ENCODE data around the gene ALG8.

ALG8 gene

GRCh38 chr11:78156127-78156844 lies 16.9 kb upstream of the ALG8 start:
- no peak overlapping the region for H3K4me3 ChIP-seq (ENCODE audit: low read depth in 1 of 2, low read length in 2 of 2)
- H3K27ac ChIP-seq (ENCODE audit: low read length) = no peak overlapping the region
- no peaks in the 10 kb centered on the region for H3K36me3 ChIP-seq (ENCODE audit: control insufficient read depth in 1 of 2, insufficient read depth in 2 of 2, low read length in 2 of 2)
- H3K27me3 ChIP-seq (ENCODE audit: low read depth, low read length) = no peaks in the 10 kb centered on the region
- H3K9me3 ChIP-seq (ENCODE audit: control insufficient read depth in 1 of 2, low read length in 2 of 2) = no peaks in the 10 kb centered on the region
- H3K4me1 ChIP-seq (ENCODE audit: control insufficient read depth in 1 of 2, insufficient read depth in 2 of 2, low read length in 2 of 2) = peaks cover 0 to 25% of the 10 kb centered on the region in 2 donors

- no peaks in the 10 kb centered on the region for H3K27me3 ChIP-seq (ENCODE audit: low read depth, low read length)
- peaks cover 0 to 6% of the 10 kb centered on the region in 2 donors for H3K4me1 ChIP-seq (ENCODE audit: control insufficient read depth in 1 of 2, insufficient read depth in 2 of 2, low read length in 2 of 2)
- no peak overlapping the region for H3K27ac ChIP-seq (ENCODE audit: low read length)
- H3K4me3 ChIP-seq (ENCODE audit: low read depth in 1 of 2, low read length in 2 of 2) = no peak overlapping the region
- no peaks in the 10 kb centered on the region for H3K9me3 ChIP-seq (ENCODE audit: control insufficient read depth in 1 of 2, low read length in 2 of 2)
- H3K36me3 ChIP-seq (ENCODE audit: control insufficient read depth in 1 of 2, insufficient read depth in 2 of 2, low read length in 2 of 2) = no peaks in the 10 kb centered on the region
Observed at GRCh38 chr11:78151804-78152203, 12.4 kb upstream of the ALG8 start.

GRCh38 chr11:78150754-78151153 lies 11.3 kb upstream of the ALG8 start:
- Histone ChIP-seq H3K9me3 (ENCODE audit: control insufficient read depth in 1 of 2, low read length in 2 of 2) (no peaks in the 10 kb centered on the region), H3K27ac (ENCODE audit: low read length) (no peak overlapping the region)

GRCh38 chr11:78150346-78150745 lies 10.9 kb upstream of the ALG8 start:
- no peaks in the 10 kb centered on the region for H3K27me3 ChIP-seq (ENCODE audit: low read depth, low read length)
- H3K4me1 ChIP-seq (ENCODE audit: control insufficient read depth in 1 of 2, insufficient read depth in 2 of 2, low read length in 2 of 2) = peaks cover 0 to 8% of the 10 kb centered on the region in 2 donors
- H3K4me3 ChIP-seq (ENCODE audit: low read depth in 1 of 2, low read length in 2 of 2) = no peak overlapping the region
- no peak overlapping the region for H3K27ac ChIP-seq (ENCODE audit: low read length)
- no peaks in the 10 kb centered on the region for H3K9me3 ChIP-seq (ENCODE audit: control insufficient read depth in 1 of 2, low read length in 2 of 2)
- H3K36me3 ChIP-seq (ENCODE audit: control insufficient read depth in 1 of 2, insufficient read depth in 2 of 2, low read length in 2 of 2) = no peaks in the 10 kb centered on the region

More at GRCh38 chr11:78150754-78151153, 11.3 kb upstream of the ALG8 start:
- Histone ChIP-seq H3K27me3 (ENCODE audit: low read depth, low read length) (no peaks in the 10 kb centered on the region), H3K4me1 (ENCODE audit: control insufficient read depth in 1 of 2, insufficient read depth in 2 of 2, low read length in 2 of 2) (peaks cover 0 to 8% of the 10 kb centered on the region in 2 donors), H3K4me3 (ENCODE audit: low read depth in 1 of 2, low read length in 2 of 2) (no peak overlapping the region), H3K36me3 (ENCODE audit: control insufficient read depth in 1 of 2, insufficient read depth in 2 of 2, low read length in 2 of 2) (no peaks in the 10 kb centered on the region)

GRCh38 chr11:78149646-78150045 lies 10.2 kb upstream of the ALG8 start:
- Histone ChIP-seq H3K27ac (ENCODE audit: low read length) (no peak overlapping the region), H3K9me3 (ENCODE audit: control insufficient read depth in 1 of 2, low read length in 2 of 2) (no peaks in the 10 kb centered on the region), H3K4me3 (ENCODE audit: low read depth in 1 of 2, low read length in 2 of 2) (no peak overlapping the region), H3K4me1 (ENCODE audit: control insufficient read depth in 1 of 2, insufficient read depth in 2 of 2, low read length in 2 of 2) (peaks cover 0 to 8% of the 10 kb centered on the region in 2 donors), H3K36me3 (ENCODE audit: control insufficient read depth in 1 of 2, insufficient read depth in 2 of 2, low read length in 2 of 2) (no peaks in the 10 kb centered on the region), H3K27me3 (ENCODE audit: low read depth, low read length) (no peaks in the 10 kb centered on the region)

GRCh38 chr11:78147807-78148206 lies 8.4 kb upstream of the ALG8 start:
- Histone ChIP-seq H3K27me3 (ENCODE audit: low read depth, low read length) (no peaks in the 10 kb centered on the region), H3K4me1 (ENCODE audit: control insufficient read depth in 1 of 2, insufficient read depth in 2 of 2, low read length in 2 of 2) (peaks cover 0 to 8% of the 10 kb centered on the region in 2 donors), H3K4me3 (ENCODE audit: low read depth in 1 of 2, low read length in 2 of 2) (no peak overlapping the region), H3K36me3 (ENCODE audit: control insufficient read depth in 1 of 2, insufficient read depth in 2 of 2, low read length in 2 of 2) (no peaks in the 10 kb centered on the region), H3K27ac (ENCODE audit: low read length) (no peak overlapping the region), H3K9me3 (ENCODE audit: control insufficient read depth in 1 of 2, low read length in 2 of 2) (no peaks in the 10 kb centered on the region)

GRCh38 chr11:78145511-78146025 lies 6.1 kb upstream of the ALG8 start:
- Histone ChIP-seq H3K27me3 (ENCODE audit: low read depth, low read length) (no peaks in the 10 kb centered on the region), H3K9me3 (ENCODE audit: control insufficient read depth in 1 of 2, low read length in 2 of 2) (no peaks in the 10 kb centered on the region), H3K4me1 (ENCODE audit: control insufficient read depth in 1 of 2, insufficient read depth in 2 of 2, low read length in 2 of 2) (peaks cover 0 to 8% of the 10 kb centered on the region in 2 donors), H3K4me3 (ENCODE audit: low read depth in 1 of 2, low read length in 2 of 2) (no peak overlapping the region), H3K27ac (ENCODE audit: low read length) (no peak overlapping the region), H3K36me3 (ENCODE audit: control insufficient read depth in 1 of 2, insufficient read depth in 2 of 2, low read length in 2 of 2) (no peaks in the 10 kb centered on the region)

GRCh38 chr11:78140392-78141077 lies 1.1 kb upstream of the ALG8 start:
- Histone ChIP-seq H3K27ac (ENCODE audit: low read length) (no peak overlapping the region), H3K9me3 (ENCODE audit: control insufficient read depth in 1 of 2, low read length in 2 of 2) (no peaks in the 10 kb centered on the region), H3K4me3 (ENCODE audit: low read depth in 1 of 2, low read length in 2 of 2) (no peak overlapping the region), H3K27me3 (ENCODE audit: low read depth, low read length) (no peaks in the 10 kb centered on the region), H3K36me3 (ENCODE audit: control insufficient read depth in 1 of 2, insufficient read depth in 2 of 2, low read length in 2 of 2) (no peaks in the 10 kb centered on the region), H3K4me1 (ENCODE audit: control insufficient read depth in 1 of 2, insufficient read depth in 2 of 2, low read length in 2 of 2) (peaks cover 0 to 12% of the 10 kb centered on the region in 2 donors)

- Histone ChIP-seq H3K36me3 (ENCODE audit: control insufficient read depth in 1 of 2, insufficient read depth in 2 of 2, low read length in 2 of 2) (no peaks in the 10 kb centered on the region), H3K4me1 (ENCODE audit: control insufficient read depth in 1 of 2, insufficient read depth in 2 of 2, low read length in 2 of 2) (peaks cover 0 to 12% of the 10 kb centered on the region in 2 donors), H3K4me3 (ENCODE audit: low read depth in 1 of 2, low read length in 2 of 2) (peak overlapping the region; percentile 78 to 84), H3K27ac (ENCODE audit: low read length) (peak overlapping the region; percentile 88), H3K9me3 (ENCODE audit: control insufficient read depth in 1 of 2, low read length in 2 of 2) (no peaks in the 10 kb centered on the region), H3K27me3 (ENCODE audit: low read depth, low read length) (no peaks in the 10 kb centered on the region)
Observed at GRCh38 chr11:78138694-78139421, 568 bp downstream of the ALG8 start.

- Histone ChIP-seq H3K4me3 (ENCODE audit: low read depth in 1 of 2, low read length in 2 of 2) (peak overlapping the region in 1 of 2 donors; percentile 84), H3K36me3 (ENCODE audit: control insufficient read depth in 1 of 2, insufficient read depth in 2 of 2, low read length in 2 of 2) (no peaks in the 10 kb centered on the region), H3K27ac (ENCODE audit: low read length) (no peak overlapping the region), H3K9me3 (ENCODE audit: control insufficient read depth in 1 of 2, low read length in 2 of 2) (no peaks in the 10 kb centered on the region), H3K27me3 (ENCODE audit: low read depth, low read length) (no peaks in the 10 kb centered on the region), H3K4me1 (ENCODE audit: control insufficient read depth in 1 of 2, insufficient read depth in 2 of 2, low read length in 2 of 2) (peaks cover 0 to 12% of the 10 kb centered on the region in 2 donors)
Observed at GRCh38 chr11:78138291-78138690, 1.1 kb downstream of the ALG8 start.

GRCh38 chr11:78132475-78132874 lies 7.0 kb downstream of the ALG8 start:
- H3K9me3 ChIP-seq (ENCODE audit: control insufficient read depth in 1 of 2, low read length in 2 of 2) = no peaks in the 10 kb centered on the region
- H3K4me3 ChIP-seq (ENCODE audit: low read depth in 1 of 2, low read length in 2 of 2) = no peak overlapping the region
- H3K27ac ChIP-seq (ENCODE audit: low read length) = no peak overlapping the region
- no peaks in the 10 kb centered on the region for H3K4me1 ChIP-seq (ENCODE audit: control insufficient read depth in 1 of 2, insufficient read depth in 2 of 2, low read length in 2 of 2)
- H3K36me3 ChIP-seq (ENCODE audit: control insufficient read depth in 1 of 2, insufficient read depth in 2 of 2, low read length in 2 of 2) = no peaks in the 10 kb centered on the region
- H3K27me3 ChIP-seq (ENCODE audit: low read depth, low read length) = no peaks in the 10 kb centered on the region

All from muscle layer of duodenum (tissue), 2 donors.